Stimulated activated CD4-positive, alpha-beta T cell treated with anti-CD3 and anti-CD28 coated beads, TNF-alpha, amount 100 ng/mL, for 24 hours (primary cell): Measurements from ENCODE around the gene POLD4.

Experiments
- DNase-seq, 3 experiments: peaks; one replicate each; pipeline ENCODE4 v3.0.0-alpha.2; 2020; ENCODE audit warnings: low read depth in 3 of 3

POLD4 gene

DNA sequence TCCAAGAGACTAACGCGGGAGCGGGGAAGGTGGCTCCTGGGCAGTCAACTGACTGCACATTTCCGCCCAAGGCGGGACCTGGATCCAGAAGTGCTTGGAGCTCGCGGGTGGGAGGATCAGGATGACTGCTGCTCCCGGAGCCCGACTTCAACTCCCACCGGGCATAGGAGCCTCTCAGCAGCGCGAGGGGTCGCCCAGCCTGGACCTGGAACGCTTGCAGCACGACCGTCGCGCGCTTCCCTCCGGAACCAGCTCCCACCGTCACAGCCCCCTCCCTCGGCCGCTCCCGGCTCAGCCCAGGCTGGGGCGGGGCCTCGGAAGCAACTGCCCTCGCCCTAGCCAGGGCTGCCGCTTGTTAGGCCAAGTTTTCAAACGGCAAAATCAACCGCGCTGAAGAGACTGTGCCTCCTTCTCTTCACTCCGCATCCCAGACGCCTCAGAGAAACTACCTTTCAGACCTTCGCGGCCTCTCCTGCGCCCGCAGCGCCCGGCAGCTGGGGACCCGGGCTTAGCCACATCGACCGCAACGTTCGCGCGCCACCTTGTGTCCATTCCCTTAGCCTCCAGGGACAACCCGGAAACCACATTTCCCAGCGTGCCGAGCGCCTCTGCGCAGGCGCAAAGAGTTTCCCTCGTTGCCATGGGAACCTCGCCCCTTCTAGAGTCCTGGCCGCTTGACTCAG lies 36.0 kb downstream of the POLD4 start:
- peak; percentile 98 to 99 (median 99) for DNase-seq

DNA sequence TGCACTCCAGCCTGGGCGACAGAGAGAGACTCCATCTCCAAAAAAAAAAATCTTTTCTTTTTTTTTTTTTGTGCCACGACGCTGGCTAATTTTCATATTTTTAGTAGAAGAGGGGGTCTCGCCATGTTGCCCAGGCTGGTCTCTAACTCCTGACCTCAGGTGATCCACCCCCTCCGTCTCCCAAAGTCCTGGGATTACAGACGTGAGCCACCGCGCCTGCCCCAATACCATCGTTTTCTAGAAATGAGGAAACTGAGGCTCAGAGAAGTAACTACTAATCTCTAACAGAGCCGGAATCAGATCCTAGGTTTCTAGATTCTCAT lies 36.5 kb downstream of the POLD4 start:
- DNase-seq: no peak

DNA sequence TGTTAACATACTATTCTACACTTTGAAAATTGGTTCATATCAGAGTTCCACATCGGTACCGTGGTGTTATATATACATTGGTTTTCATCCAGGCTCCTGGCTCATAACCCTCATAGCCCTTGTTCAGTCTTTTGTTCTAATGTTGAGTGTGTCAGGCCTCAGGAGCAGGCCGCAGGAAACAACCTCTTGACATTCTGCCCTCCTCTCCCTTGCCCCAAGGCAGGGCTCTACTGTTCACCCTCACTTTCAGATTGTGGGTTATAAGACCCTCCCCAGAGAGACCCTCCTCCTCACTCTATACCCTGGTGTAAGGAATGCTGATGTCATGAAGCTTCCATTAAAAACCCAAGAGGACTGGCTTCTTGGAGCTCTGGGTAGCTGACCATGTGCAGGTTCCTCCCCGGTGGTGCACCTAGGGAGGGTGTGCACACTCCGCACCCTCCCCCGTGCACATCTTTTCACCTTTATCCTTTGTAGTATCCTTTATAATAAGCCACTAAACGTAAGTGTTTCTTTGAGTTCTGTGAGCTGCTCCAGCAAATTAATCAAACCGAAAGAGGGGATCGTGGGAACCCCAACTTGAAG lies 37.9 kb downstream of the POLD4 start:
- no peak for DNase-seq

DNA sequence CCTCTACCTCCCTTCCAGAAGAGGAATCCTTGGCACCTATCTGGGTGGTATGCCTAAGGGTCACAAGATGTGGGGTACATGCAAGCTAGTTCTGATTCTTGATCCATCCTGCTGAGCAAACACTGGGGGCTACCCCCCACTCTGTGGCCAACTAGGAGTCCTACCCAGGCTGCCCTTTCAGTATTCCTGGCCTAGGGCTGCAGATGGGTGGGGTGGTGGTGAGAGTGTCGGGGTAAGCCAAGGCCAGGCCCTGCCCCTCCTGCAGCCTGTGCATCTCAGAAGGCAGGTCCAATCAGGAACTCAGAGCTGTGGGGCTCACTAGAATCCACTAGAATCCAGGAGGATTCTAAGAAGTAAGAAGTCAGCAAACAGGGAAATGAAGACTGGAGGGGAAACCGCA lies 39.1 kb downstream of the POLD4 start:
- no peak for DNase-seq

DNA sequence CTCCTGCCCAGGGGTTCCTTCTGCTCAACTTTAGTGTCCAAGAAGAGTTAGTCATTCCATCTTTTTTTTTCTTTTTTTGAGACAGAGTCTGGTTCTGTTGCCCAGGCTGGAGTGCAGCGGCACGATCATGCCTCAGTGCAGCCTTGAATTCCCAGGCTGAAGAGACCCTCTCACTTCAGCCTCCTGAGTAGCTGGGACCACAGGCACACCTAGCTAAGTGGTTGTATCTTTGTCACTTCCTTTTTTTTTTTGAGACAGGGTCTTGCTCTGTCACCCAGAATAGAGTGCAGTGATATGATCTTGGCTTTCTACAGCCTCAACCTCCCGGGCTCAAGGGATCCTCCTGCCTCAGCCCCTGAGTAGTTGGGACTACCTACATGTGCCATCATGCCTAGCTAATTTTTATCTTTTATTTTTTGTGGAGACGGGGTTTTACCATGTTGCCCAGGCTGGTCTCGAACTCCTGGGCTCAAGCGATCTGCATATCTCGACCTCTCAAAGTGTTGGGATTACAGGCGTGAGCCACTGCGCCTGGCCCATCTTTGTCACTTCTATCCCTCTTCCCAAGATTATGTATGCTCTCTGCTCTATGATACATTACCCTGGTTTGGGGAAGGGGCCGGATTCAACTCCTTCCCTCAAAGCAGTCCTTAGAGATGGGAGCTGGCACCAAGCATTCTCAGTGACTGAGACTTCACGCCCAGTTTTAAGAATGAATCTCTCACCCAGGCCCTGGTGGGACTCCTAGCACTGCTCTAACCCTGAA lies 40.0 kb downstream of the POLD4 start:
- DNase-seq: no peak

DNA sequence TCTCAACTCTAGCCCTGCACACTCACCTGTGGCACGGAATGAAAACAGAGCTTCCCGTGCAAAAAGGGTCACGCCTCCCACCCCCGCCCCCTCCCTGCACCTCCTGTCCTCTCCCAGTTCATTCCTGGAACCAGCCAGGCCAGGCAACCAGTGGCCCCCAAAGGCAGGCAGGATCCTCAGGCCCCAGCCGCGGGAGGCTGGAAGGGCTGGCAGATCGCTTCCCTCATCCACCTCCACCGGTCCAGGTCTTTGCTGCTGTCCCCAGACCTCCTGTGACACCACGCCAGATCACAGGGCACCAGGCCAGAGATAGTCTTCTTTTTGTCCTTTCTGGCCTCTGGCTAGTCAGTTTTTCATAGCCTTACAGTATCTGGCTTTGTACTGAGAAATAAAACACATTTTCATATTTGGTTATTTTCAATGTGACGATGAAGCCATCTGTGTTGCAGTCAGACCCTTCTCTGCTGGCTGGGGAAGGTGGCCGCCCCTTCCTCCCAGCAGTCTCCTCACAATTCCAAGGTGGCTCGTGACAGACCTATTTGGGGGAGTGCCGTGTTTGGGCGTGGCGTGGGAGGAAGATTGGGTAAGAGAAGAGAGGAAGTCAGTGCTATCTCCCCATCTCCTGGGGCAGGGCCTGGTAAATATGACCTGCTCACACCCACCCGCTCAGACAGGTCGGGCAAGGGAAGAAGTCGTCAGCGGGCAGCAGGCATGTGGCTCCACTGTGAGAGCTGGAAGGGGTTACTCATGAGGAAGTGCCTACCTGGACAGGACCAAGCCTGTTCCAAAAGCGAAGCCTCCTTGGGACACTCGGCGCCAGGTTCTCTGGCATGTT lies 40.9 kb downstream of the POLD4 start:
- DNase-seq: peak in 1 of 3 experiments; percentile 45

DNA sequence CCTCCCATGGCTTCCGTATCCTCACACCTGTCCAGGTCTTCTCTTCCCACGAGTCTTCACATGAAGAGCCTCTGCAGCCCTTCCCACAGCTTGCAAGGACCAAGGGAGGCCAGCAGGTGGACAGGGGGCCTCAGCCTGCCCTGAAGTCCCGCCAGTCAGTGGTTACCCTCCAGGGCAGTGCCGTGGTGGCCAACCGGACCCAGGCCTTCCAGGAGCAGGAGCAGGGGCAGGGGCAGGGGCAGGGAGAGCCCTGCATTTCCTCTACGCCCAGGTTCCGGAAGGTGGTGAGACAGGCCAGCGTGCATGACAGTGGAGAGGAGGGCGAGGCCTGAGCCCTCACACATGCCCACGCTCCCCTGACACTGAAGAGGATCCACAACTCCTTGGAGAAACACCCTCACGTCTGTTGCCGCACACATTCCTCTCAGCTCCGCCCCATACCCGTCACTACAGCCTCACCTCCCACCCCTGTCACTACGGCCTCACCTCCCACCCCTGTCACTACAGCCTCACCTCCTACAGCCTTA lies 41.7 kb downstream of the POLD4 start:
- no peak for DNase-seq

DNA sequence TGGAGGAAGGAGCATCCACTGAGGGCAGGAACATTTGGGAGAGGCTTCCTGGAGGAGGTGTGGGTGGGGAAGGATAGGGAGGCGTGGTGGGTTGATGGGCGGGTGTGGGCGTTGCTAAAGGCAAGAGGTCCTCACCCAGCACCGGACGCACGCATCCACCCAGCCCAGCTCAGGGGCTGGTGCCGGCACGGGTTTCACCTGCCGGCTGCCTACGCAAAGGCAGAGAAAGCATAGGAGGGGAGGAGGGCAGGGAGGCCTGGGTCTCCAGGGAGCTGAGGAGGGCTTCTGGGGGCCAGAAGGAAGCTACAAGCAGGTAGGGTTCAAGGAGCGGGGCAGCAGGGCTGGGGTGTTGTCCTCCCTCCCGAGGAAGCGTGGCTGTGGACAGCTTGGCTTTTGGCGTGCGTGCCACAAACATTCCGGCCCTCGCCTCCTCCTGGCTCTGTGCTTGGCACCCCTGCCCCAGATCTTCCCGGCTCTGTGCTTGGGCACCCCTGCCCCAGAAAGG lies 42.2 kb downstream of the POLD4 start:
- no peak for DNase-seq

DNA sequence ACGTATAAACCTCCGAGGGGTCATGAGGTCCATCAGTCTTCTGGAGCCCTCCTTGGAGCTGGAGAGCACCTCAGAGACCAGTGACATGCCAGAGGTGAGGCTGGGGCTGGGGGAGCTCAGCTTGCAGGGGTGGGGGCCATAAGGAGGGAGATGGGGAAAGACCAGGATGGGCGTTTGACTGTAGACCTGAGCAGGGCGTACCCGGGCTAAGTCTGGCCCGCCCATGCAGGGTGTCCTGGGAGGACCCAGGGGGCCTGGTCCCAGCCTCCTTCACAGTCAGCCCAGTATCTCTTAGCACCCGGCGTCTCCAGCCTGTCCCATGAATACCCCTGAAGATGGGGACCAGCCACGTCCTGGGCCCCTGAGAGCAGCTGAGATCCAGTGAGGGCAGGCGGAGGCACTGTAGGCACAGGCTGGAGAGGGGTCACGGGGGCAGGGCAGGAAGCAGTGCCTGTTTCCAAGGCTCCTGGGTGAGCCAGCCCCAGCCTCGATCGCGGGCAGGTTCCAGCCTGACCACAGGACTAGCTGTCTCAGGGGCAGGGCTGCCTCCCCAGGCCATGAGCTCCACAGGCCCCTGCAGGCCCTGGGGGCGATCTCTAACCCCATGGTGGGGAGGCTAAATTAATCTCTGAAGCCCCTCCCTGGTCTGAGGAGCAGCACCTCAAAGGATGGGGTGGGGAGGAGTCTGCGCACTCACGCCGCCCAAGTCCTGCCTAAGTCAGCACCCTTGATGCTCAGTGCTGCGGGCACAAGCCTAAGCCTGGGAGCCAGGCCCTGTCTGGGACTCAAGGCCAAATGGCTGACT lies 42.9 kb downstream of the POLD4 start:
- no peak for DNase-seq

DNA sequence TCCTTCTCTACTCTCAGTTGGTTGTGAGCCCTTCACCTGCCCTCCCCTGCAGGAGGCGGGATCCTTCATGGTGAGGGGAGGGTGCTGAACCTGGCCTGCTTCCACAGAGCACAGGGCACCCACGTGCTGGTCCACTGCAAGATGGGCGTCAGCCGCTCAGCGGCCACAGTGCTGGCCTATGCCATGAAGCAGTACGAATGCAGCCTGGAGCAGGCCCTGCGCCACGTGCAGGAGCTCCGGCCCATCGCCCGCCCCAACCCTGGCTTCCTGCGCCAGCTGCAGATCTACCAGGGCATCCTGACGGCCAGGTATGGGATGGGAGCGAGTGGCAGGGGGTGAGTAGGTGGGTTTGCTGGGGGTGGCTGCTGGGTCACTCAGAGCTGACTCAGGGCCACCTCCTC lies 43.7 kb downstream of the POLD4 start:
- no peak for DNase-seq

DNA sequence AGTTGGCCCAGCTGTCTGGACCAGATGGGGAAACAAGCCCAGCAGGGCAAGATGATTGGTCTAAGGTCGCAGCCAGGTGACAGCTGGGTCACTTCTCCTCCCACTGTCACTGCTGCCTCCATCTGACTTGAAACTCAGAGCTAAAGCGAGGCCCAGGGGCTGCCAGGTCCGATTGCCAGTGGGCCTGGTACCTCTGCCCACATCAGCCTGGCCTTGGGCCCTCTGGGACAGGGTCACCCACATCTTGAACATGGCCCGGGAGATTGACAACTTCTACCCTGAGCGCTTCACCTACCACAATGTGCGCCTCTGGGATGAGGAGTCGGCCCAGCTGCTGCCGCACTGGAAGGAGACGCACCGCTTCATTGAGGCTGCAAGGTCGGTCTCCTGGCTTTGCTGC lies 44.2 kb downstream of the POLD4 start:
- DNase-seq: no peak

DNA sequence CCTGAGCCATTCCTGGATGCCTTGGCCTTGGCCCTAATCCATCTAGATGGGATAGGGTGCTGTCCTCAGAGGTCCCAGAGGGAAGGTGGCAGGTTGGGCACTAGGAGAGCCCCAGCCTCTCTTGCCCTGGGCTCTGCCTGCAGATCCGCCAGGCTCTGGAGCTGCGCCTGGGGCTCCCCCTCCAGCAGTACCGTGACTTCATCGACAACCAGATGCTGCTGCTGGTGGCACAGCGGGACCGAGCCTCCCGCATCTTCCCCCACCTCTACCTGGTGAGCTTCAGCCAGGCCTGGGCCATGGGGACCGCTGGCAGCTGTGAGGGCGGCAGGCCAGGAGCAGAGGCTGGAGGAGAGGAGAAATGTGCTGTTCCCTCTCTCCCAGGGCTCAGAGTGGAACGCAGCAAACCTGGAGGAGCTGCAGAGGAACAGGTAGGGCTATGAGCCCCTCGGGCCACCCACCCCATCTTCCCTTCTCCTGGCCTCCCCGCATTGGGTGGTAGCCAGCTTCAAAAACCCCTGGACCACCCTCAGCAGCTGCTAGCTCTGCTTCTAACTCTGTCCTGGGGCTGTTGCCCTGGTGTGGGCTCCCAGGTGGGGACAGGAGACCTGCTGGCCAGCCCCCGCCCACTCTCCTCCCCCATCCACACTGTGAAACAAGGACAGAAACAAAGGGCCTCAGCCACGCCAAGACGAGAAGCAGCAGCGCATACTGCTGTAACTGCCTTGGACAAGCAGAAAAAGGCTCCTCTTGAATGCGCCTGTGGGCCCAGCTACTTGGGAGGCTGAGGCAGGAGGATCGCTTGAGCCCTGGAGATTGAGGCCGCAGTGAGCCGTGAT lies 45.1 kb downstream of the POLD4 start:
- DNase-seq: no peak

DNA sequence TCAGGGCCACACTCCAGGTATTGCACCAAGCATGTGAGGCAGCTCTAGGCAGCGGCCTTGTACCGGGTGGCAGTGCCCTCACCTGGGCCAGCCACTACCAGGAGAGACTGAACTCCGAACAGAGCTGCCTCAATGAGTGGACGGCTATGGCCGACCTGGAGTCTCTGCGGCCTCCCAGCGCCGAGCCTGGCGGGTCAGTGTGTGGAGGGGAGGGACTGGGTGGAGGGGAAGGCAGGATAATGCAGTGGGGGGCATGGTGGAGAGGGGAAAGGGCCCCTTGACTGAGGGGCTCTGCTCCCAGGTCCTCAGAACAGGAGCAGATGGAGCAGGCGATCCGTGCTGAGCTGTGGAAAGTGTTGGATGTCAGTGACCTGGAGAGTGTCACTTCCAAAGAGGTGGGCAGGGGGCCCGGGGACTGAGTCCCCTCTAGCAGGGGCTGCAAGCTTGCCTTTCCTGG lies 45.8 kb downstream of the POLD4 start:
- no peak for DNase-seq

DNA sequence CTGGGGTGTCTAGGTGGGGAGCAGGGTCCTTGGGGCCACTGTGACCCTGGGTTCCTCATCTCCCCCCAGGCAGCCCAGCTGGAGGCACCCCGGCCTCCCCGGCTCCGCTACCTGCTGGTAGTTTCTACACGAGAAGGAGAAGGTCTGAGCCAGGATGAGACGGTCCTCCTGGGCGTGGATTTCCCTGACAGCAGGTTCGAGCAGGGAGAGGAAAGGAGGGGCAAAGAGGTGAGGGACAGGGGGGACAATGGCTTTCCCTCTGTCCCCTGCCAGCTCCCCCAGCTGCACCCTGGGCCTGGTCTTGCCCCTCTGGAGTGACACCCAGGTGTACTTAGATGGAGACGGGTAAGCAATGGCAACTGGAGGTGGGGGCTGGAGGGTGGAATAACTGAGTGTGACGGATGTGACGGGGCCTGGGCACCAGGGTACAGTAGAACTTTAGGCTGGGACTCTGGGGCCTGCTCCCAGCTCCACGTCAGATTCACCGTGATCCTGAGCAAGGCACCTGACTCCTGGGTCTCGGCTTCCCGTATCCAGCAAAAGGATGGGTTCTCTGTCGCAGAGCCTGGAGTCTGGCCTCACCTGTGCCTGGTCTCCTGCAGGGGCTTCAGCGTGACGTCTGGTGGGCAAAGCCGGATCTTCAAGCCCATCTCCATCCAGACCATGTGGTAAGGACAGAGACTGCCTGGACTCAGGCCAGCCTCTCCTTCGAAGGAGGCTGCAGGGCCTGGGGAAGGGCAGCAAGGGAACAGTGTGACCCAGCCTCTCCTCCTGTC lies 46.4 kb downstream of the POLD4 start:
- DNase-seq: no peak

DNA sequence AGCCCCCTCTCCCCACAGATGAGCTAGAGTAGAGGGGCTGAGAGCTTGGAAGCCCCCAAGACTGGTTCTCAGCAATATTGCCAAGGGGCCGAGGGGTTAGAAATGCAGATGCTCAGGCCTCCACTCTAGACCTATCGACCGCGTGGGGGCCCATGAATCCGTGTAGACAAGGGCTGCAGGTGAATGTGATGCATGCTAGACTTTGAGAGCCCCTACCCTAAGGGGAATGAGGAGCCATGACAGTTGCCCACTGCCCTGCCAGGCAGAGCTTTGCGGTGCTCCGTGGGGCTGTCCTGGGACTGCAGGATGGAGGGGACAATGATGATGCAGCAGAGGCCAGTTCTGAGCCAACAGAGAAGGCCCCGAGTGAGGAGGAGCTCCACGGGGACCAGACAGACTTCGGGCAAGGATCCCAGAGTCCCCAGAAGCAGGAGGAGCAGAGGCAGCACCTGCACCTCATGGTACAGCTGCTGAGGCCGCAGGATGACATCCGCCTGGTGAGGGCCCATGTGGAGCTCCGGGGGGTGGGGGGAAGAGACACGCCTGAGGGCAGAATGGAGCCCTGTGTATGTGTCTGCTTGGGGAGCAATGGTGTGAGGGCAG lies 48.7 kb downstream of the POLD4 start:
- no peak for DNase-seq

DNA sequence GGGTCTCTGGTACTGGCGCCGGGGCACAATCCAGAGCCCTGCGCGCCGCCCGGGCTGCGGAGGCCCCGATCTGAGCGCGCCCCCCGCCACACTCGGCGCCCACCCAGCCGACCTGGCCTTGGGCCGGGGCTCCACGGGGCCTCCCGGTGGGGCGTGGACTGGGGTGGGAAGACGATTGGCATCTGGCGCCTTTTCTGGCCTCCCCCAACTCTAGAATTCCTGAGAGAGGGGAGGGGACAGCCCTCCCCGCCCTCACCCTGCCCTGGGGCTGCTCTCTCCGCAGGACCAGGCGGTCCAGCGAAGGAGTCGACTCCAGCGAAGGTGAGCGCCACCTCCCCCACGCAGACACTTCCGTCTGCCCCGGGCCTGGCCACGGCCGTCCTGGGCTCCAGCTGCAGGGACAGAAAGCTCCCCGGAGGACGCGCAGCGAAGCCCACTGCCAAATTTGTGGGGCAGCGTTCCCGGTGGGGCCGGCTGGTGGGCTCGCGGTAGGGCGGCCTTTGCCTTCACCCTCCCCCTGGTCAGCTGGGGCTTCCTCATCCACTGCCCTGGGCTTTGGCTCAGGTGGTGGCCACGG lies 49.4 kb downstream of the POLD4 start:
- DNase-seq: no peak

DNA sequence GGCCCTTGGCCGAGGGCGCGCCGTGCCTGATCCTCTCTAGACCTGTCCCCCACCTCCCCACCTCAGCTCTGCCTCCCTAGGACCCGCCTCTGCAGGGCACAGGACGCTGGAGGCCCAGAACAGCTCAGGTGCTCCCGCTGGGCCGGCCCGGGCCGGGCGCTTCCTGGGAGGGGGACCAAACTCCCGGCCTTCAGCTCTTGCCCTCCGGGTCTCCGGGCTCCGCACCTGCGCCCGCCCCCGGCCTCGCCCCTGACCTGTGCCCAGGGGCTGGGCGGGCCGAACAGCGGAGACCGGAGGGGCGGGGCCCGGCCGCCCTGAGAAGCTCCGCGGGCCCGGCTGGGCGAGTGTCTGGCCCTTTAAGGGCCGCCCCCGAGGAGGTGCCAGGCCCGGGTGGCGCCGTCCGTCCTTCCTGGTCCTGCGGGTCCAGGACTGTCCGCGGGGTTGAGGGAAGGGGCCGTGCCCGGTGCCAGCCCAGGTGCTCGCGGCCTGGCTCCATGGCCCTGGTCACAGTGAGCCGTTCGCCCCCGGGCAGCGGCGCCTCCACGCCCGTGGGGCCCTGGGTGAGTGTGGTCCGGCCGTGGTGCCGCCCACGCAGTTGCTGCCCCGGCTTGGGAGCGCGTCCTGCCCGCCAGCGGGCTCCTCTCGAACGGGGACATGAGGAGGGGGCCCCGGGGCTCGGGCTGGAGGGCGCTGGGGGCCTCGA lies 50.1 kb downstream of the POLD4 start, which contains the start of gene SSH3:
Gene SSH3 (plus strand): TSS at position 399 of the 703 bp plus-strand sequence. CDS start 96 bp downstream, at position 495.
- peak in 1 of 3 experiments; percentile 44 for DNase-seq
